ENCODE data around the gene PRSS53.
"Not testable (repeated sequence)": the region's sequence is repeated elsewhere in the genome, so short reads cannot be mapped to it uniquely, and the experiment has no call there.

Gene PRSS53

DNA sequence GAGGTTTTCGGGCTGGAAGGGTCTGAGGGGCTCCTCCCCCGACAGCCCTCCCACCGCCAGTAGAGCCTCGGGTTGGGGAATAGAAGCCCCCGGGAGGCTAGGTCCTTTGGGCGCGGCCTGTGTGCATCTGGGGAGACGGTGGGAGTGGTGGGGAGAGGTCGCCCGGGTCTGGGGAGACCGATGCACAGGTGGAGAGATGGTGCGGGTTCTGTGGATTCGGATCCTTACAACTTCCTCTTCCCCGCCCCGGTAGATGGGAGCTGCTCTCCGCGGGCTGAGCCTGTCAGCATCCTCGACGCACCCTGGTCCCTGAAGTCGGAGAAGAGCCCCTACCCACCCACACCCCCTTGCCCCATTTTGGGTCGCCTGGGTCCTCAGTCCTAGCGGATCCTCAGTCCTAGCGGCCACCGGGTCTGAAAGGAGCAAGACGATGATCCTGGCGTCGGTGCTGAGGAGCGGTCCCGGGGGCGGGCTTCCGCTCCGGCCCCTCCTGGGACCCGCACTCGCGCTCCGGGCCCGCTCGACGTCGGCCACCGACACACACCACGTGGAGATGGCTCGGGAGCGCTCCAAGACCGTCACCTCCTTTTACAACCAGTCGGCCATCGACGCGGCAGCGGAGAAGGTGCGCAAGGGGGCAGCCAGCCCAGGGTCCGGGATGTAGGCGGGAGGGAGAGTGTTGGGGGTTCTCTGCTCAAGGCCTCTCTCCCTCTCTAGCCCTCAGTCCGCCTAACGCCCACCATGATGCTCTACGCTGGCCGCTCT, 20.2 kb upstream of the PRSS53 start:
- H3K36me3 Mint-ChIP-seq: no peaks in the 10 kb centered on the region
- H3K27ac Mint-ChIP-seq: no peak overlapping the region
- H3K4me3 Mint-ChIP-seq: peak overlapping the region; percentile 87
- H3K4me1 Mint-ChIP-seq: peaks cover 19% of the 10 kb centered on the region
- H3K27me3 Mint-ChIP-seq: no peaks in the 10 kb centered on the region
- no peaks in the 10 kb centered on the region for H3K9me3 Mint-ChIP-seq

DNA sequence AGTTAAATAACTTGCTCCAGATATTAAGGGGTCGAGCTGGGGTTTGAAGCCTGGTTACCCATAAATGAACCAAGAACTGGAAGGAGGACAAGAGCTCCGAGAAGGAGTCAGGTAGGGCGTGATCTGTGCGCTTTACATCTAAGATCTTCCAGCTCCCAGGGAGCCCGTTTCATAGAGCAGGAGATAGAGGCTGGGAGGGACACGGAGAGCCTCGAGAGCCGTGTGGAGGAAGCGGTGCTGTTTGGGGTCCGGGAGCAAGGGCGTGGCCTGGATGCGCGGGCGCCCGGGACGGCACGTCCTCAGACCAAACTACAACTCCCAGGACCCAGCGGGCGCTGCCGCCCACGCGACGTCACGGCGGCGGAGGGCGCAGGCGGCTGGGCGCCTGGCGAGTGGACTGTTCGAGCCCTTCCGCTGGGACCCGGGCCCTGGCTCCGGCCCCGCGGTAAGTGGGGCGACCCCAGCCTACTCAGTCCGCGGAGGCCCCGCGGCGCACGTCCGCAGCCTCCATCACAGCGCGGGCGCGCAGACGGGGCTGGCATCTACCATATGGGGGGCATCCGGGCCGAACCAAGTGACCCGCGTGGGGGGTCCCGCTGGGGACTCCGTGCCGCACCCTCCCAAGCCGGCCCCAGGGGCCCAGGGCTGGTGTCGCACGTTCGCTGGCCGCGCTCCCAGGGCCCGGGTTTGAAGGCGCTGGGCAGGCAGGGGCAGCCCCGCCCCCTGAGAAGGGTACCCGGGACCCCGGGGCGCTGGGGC, 19.5 kb upstream of the PRSS53 start, which contains the start of gene BCKDK:
Gene BCKDK, plus strand, starts transcription at position 352 of the 759 bp plus-strand sequence. CDS start 838 bp downstream, outside the sequence.
- H3K27me3 Mint-ChIP-seq: no peaks in the 10 kb centered on the region
- H3K36me3 Mint-ChIP-seq: no peaks in the 10 kb centered on the region
- peak within 1 kb of the TSS; percentile 93 for H3K27ac Mint-ChIP-seq
- no peaks in the 10 kb centered on the region for H3K9me3 Mint-ChIP-seq
- peaks cover 19% of the 10 kb centered on the region for H3K4me1 Mint-ChIP-seq
- peak within 1 kb of the TSS; percentile 90 for H3K4me3 Mint-ChIP-seq

DNA sequence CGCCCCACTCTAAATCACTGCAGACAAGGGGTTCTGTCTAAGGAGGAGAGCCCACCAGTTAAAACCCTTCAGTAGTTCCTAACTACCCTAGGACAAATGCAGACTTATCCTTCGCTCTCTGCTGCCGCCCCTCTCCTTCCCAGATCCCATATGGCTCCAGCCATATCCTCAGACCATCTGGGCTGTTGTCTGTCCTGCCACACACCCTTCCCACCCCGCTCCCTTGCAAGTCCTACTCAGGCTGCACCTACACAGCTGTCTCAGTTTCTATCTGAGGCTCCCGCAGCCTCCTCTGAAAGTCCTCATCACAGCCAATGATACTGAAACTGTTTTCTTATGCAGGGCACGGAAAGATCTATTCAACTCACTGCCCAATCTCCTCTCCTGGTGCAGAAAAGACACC, 18.7 kb upstream of the PRSS53 start:
- Mint-ChIP-seq H3K4me1 (peaks cover 19% of the 10 kb centered on the region), H3K27ac (peak overlapping the region; percentile 93), H3K36me3 (no peaks in the 10 kb centered on the region), H3K4me3 (peak overlapping the region; percentile 90), H3K27me3 (no peaks in the 10 kb centered on the region), H3K9me3 (no peaks in the 10 kb centered on the region)

DNA sequence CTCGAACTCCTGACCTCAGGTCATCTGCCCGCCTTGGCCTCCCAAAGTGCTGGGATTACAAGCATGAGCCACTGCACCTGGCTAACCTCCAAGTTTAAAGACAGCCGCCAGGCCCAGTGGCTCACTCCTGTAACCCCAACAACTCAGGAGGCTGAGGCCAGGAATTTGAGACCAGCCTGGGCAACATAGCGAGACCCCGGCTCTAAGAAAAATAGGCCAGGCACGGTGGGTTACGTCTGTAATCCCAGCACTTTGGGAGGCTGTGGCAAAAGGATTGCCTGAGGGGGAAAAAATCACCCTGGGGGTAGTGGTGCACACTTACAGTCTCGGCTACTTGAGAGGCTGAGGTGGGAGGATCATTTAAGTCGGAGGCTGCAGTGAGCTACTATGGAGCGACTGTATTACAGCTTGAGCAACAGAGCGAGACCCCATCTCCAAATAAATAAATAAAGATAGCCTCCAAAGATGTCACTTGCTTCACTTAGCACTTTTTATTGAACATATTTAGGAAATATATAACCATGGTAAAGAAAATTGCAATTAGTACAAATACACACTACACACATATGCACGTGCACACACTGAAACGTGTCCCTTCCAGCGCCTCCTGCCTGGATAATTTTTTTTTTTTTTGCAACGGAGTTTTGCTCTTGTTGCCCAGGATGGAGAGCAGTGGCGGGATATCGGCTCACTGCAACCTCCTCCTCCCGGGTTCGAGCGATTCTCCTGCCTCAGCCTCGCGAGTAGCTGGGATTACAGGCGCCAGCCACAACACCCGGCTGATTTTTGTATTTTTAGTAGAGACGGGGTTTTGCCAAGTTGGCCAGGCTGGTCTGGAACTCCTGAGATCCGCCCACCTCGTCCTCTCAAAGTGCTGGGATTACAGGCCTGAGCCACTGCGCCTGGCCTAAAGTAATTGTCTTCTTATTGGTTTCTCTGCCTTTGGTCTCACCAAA, 18.0 kb upstream of the PRSS53 start:
- Mint-ChIP-seq H3K36me3 (no peaks in the 10 kb centered on the region), H3K9me3 (no peaks in the 10 kb centered on the region), H3K4me3 (peak overlapping the region; percentile 90), H3K4me1 (peaks cover 19% of the 10 kb centered on the region), H3K27ac (no peak overlapping the region), H3K27me3 (no peaks in the 10 kb centered on the region)

DNA sequence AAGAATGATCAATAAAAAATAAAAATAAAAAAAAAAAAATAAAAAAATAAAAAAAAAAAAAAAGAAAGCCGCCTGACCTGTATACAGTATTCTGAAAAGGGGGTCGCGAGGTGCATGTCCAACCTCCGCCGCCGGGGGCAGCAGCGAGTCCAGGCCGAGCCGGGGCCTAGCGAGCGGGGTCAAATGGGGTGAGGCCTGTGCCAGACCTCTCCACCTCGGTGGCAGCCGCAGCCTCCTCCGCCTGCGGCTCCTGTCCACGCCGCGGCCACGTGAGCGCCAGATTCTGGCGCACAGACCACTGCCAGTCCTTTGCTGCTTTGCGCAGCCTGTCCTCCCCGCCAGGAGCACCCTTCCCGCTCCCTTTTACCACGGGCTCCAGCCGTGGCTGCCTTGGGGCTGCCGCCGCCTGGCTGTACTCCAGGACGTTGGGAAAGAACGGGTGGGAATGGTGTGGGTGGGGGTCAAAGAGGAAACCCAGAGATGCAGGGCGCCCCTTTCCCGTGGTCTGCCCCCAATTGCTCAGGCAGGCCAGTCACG, 17.0 kb upstream of the PRSS53 start:
- Mint-ChIP-seq H3K4me3 (peak overlapping the region; percentile 26), H3K36me3 (no peaks in the 10 kb centered on the region), H3K4me1 (peaks cover 19% of the 10 kb centered on the region), H3K27ac (no peak overlapping the region), H3K27me3 (no peaks in the 10 kb centered on the region), H3K9me3 (no peaks in the 10 kb centered on the region)

DNA sequence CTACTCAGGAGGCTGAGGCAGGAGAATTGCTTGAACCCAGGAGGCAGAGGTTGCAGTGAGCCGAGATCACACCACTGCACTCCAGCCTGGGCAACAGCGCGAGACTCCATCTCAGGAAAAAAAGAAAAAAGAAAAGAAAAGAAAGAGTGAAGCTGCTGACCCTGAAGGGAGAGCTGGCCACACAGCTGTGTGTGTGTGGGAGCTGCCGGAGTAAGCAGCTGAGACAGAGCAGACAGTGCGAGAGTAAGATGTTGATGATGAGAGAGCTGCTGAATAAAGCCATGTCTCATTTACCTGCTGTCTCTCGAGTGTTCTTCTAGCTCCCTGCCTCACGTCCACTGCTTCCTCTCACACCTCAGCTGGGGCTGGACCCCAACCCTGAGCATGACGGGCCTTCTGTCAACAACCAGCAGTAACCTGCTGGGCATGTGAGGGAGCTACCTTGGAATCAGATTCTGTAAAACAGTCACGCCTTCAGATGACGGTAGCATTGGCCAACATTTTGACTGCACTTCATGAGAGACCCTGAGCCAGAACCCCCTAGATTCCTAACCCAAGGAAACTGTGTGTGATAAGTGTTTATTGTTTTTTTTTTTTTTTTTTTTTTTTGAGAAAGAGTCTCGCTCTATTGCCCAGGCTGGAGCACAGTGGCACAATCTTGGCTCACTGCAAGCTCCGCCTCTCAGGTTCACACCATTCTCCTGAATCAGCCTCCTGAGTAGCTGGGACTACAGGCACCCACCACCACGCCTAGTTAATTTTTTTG, 12.3 kb upstream of the PRSS53 start:
- H3K27ac Mint-ChIP-seq, H3K27me3 Mint-ChIP-seq, H3K4me1 Mint-ChIP-seq, H3K9me3 Mint-ChIP-seq, H3K4me3 Mint-ChIP-seq, H3K36me3 Mint-ChIP-seq: not testable (repeated sequence)

DNA sequence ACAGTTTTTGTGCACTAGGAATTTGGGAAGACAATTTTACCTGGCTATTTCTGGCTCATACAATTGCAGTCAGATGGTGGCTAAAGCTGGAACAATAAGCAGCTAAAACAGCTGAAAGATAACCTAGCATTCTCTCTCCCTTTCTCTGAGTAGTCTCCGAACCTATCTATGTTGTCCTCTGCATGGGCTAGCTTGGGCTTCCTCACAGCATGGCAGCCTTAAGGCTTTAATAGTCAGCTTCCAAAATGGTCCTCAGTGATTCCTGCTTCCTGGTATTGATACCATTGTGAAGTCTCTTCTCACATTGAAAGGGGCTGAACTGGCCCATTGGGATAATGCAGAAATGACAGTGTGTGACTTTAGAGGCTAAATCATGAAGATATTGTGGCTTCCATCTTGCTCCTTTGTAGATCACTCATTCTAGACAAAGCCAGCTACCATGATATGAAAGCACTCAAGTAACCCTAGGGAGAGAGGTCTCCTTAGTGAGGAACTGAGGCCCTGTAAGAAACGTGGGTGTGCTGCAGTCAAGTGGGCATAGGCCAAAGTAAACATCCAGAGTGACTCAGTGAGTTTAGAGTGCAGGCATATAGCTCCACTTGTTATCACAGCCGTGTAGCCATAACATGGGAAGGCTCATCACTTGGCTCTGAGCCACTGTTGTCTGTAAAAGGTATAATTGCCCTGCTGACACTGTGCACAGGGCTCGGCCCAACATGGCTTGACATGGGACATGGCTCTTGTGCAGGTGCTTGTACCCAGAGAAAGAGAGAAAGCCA, 11.3 kb upstream of the PRSS53 start:
- no peaks in the 10 kb centered on the region for H3K36me3 Mint-ChIP-seq
- H3K4me3 Mint-ChIP-seq: no peak overlapping the region
- H3K9me3 Mint-ChIP-seq: no peaks in the 10 kb centered on the region
- H3K27ac Mint-ChIP-seq: no peak overlapping the region
- no peaks in the 10 kb centered on the region for H3K27me3 Mint-ChIP-seq
- H3K4me1 Mint-ChIP-seq: peaks cover 12% of the 10 kb centered on the region

DNA sequence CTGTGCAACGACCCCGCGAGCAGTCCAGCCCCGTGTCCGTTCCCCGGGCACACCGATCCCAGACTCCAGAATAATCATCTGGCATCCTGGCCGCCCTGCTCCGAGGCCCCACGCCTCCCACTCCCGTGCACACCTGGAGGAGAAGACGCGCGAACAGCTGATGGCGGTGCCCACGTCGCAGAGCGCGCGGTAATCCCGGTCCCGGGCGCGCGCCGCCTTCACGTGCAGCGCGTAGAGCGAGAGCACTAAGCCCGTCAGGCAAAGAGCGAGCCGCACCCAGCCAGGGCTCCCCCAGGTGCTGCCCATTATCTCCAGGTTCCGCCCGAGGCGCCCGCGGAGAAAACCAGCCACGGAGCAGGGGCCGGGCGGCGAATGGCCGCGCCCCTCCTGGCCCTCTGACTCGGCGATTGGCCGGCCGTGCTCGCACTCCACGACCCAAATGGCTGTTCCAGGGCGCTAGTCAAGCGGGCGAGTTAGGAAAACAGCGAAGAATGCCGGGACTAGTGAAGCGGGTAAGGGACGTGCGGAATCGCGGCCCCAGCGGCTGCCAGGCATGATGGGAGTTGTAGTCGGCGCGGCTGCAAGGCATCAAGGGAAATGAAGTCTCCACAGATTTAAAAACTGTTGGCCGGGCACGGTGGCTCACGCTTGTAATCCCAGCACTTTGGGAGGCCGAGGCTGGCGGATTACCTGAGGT, 5.8 kb upstream of the PRSS53 start, which contains the start of gene VKORC1:
Gene VKORC1, minus strand, starts transcription at position 374 of the 697 bp plus-strand sequence. Its CDS starts 68 bp downstream, at position 306.
- Mint-ChIP-seq H3K9me3 (no peaks in the 10 kb centered on the region), H3K4me3 (peak within 1 kb of the TSS; percentile 99), H3K27me3 (no peaks in the 10 kb centered on the region), H3K4me1 (peaks cover 24% of the 10 kb centered on the region), H3K36me3 (no peaks in the 10 kb centered on the region), H3K27ac (peak within 1 kb of the TSS; percentile 94)

DNA sequence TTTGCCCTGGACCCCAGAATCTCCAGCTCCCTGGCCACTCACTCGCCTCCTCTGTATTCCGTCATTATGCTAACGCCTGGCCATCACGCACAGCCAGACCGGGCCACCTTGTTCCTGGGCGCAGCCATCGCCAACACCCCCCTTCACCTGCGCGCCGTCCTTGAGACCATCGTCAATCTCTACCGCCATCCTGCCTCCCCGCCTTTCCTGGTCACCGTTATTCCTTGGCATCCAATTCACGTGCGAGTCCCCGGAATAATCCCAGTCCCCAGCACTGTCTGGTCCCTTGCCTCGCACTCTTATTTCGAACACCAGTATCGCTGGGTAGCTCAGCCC, 5.3 kb upstream of the PRSS53 start:
- H3K4me3 Mint-ChIP-seq: peak overlapping the region; percentile 99
- peaks cover 24% of the 10 kb centered on the region for H3K4me1 Mint-ChIP-seq
- no peaks in the 10 kb centered on the region for H3K27me3 Mint-ChIP-seq

DNA sequence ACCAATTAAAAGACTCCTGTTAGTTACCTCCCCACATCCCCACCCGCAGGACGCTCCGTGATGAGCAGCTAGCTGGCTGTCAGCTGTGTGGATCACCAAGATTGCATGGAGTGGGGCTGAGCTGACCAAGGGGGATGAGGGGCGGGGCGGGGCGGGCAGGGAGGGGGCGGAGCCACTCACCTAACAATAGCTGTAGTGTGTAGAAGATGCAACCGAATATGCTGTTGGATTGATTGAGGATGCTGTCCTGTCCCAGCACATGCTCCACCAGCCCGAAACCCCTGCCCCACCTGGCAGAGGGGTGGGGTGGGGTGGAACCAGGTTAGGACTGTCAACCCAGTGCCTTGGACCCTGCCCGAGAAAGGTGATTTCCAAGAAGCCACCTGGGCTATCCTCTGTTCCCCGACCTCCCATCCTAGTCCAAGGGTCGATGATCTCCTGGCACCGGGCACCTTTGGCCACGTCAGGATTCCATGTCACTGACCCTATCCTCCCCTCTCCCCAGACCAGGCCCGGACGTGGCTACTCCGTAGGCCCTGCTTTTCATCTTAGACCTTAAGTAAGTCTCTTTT, 4.5 kb upstream of the PRSS53 start:
- no peaks in the 10 kb centered on the region for H3K36me3 Mint-ChIP-seq
- peak overlapping the region; percentile 41 for H3K27ac Mint-ChIP-seq
- no peaks in the 10 kb centered on the region for H3K9me3 Mint-ChIP-seq
- H3K27me3 Mint-ChIP-seq: no peaks in the 10 kb centered on the region
- peak overlapping the region; percentile 54 for H3K4me3 Mint-ChIP-seq
- H3K4me1 Mint-ChIP-seq: peaks cover 24% of the 10 kb centered on the region

More for the DNA sequence above, 5.3 kb upstream of the PRSS53 start:
- Mint-ChIP-seq H3K36me3 (no peaks in the 10 kb centered on the region), H3K9me3 (no peaks in the 10 kb centered on the region), H3K27ac (peak overlapping the region; percentile 94)

DNA sequence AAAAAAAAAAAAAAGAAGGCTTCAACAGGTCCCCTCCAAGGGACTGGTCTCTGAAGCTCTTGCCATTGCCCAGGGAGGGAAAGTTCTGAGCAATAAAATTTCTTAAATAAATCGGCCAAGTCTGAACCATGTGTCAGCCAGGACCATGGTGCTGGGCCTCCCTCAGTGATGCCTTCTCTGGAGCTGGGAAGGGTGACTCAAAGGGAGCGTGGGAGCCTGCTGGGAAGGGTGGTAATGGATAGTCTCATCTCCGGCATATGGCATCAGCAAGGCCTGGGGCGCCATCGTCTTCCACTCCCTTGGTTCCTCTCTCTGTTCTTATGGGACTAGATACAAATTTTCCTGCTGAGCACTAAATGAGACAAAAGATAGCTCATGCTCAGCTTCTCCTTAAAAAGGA, 3.6 kb upstream of the PRSS53 start:
- H3K9me3 Mint-ChIP-seq: no peaks in the 10 kb centered on the region
- no peaks in the 10 kb centered on the region for H3K36me3 Mint-ChIP-seq
- peak overlapping the region; percentile 39 for H3K4me3 Mint-ChIP-seq
- H3K27me3 Mint-ChIP-seq: no peaks in the 10 kb centered on the region
- H3K4me1 Mint-ChIP-seq: peaks cover 24% of the 10 kb centered on the region
- no peak overlapping the region for H3K27ac Mint-ChIP-seq

DNA sequence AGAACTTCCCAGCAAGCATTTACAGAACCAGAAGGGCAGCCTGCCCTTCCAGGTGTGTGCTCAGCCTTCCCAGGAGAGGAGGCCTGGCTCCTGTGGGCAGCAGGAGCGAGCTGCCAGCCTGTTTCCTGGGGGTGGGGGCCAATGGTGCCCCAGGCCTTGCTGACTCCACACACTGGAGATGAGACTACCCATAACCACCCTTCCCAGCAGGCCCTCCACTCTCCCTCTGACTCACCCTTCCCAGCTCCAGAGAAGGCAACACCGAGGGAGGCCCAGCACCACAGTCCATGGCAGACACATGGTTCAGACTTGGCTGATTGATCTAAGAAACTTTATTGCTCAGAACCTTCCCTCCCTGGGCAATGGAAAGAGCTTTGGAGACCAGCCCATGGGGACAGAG, 1.8 kb upstream of the PRSS53 start:
- Mint-ChIP-seq H3K9me3 (no peaks in the 10 kb centered on the region), H3K4me3 (no peak overlapping the region), H3K27me3 (no peaks in the 10 kb centered on the region), H3K27ac (no peak overlapping the region), H3K36me3 (no peaks in the 10 kb centered on the region), H3K4me1 (peaks cover 16% of the 10 kb centered on the region)

DNA sequence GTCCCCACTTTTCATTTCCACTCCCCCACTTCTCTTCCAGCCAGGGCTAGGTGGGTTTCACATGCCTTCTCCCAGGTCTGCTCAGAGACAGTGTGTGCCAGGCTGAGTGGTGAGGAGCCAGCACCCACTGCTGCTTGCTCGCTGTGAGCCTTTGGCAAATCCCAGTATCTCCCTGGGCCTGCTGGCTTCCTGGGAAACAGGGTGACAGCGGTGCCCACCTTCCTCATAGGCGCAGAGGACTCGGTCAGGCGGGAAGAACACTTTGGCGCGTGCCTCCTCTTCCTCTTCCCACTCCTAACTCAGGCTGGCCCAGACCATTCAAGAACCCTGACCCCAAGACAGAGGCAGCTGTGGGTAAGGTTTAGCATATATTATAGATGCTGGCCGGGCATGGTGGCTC, 456 bp upstream of the PRSS53 start:
- H3K27ac Mint-ChIP-seq: no peak overlapping the region
- H3K36me3 Mint-ChIP-seq: no peaks in the 10 kb centered on the region
- H3K4me1 Mint-ChIP-seq: peaks cover 9% of the 10 kb centered on the region
- H3K9me3 Mint-ChIP-seq: no peaks in the 10 kb centered on the region
- no peaks in the 10 kb centered on the region for H3K27me3 Mint-ChIP-seq
- H3K4me3 Mint-ChIP-seq: no peak overlapping the region

All from activated naive CD4-positive, alpha-beta T cell treated with anti-CD3 and anti-CD28 coated beads, Interleukin-2, amount 50 U/mL, for 24 hours (primary cell).